ENCODE results near the gene DPYD. TPM values are rescaled to one million over a fixed set of nuclear protein-coding genes. Genes with fewer than 3 reads are reported as not detected.

DPYD gene
- total and polyA plus RNA-seq, 9 donors, result 17.2 to 45.9 (median 38.7) TPM

DNA sequence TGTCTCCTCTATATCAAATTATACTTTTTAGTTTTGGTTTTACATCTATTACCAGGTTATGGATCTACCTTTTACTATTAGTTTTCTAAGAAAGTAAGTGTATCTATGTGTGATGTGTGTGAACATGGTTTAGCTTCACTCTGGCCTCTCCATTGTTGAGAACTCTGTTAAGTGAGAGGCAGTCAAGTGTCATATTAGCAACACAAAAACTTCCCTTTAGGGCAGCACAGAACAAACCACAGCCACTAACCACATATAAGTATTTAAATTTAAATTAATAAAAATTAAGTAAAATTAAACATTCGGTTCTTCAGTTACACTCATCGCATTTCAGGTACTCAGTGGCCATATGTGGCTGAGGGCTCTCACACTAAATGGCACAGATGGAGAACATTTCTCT, 96.6 kb downstream of the DPYD start:
- no peaks in the 10 kb centered on the region for H3K4me1 ChIP-seq (ENCODE audit: insufficient read depth)
- intact Hi-C loops (cut with DNase I), result no loop called here
- DNase-seq, result no peak
- H3K27ac ChIP-seq, result no peak overlapping the region
- no peaks in the 10 kb centered on the region for H3K36me3 ChIP-seq
- no peaks in the 10 kb centered on the region for H3K27me3 ChIP-seq
- H3K4me3 ChIP-seq, result no peak overlapping the region
- 92 to 97% (median 94%) methylated on average over 2 of the region's 2 CpGs for WGBS, 3 donors
- no peak for TF ChIP-seq EP300 (IDR thresholded peaks at IDR 0.05)
- TF ChIP-seq POLR2A (IDR thresholded peaks at IDR 0.05), result no peak
- TF ChIP-seq, protein P1, sequence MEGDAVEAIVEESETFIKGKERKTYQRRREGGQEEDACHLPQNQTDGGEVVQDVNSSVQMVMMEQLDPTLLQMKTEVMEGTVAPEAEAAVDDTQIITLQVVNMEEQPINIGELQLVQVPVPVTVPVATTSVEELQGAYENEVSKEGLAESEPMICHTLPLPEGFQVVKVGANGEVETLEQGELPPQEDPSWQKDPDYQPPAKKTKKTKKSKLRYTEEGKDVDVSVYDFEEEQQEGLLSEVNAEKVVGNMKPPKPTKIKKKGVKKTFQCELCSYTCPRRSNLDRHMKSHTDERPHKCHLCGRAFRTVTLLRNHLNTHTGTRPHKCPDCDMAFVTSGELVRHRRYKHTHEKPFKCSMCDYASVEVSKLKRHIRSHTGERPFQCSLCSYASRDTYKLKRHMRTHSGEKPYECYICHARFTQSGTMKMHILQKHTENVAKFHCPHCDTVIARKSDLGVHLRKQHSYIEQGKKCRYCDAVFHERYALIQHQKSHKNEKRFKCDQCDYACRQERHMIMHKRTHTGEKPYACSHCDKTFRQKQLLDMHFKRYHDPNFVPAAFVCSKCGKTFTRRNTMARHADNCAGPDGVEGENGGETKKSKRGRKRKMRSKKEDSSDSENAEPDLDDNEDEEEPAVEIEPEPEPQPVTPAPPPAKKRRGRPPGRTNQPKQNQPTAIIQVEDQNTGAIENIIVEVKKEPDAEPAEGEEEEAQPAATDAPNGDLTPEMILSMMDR (IDR thresholded peaks at IDR 0.05), result no peak
- H3K9me3 ChIP-seq, result no peaks in the 10 kb centered on the region

DNA sequence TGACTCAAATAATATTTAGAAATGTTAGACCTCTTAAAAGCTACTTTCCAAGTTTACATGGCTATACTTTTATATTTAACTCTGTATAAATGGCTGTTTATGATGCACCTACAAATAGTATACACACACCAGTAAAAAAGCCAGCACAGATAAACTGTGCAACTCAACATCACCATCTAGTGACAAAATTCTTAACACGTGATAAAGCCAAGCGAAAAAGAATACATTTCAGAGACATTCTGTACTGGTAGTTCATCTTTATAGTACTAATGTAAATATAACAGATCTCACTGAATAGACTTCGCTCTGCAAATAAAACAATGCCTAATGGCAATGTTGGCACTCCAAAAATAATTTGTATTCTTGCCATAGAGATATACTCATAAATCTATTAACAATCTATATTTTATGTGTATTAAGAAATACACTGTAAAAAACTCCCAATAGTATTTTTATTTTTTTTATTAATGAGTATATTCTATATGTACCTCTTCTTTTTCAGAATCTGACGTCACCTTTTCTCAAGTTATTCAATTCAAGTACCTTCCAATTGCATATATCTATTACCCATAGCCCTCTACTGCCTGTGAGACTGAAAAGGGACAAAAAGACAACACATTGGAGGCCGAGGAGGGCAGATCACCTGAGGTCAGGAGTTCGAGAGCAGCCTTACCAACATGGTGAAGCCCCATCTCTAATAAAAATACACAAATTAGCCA, 100.2 kb downstream of the DPYD start:
- no peak overlapping the region for H3K27ac ChIP-seq
- intact Hi-C loops (cut with DNase I), result no loop called here
- H3K27me3 ChIP-seq, result no peaks in the 10 kb centered on the region
- DNase-seq, result no peak
- no peak overlapping the region for H3K4me3 ChIP-seq
- WGBS, 3 donors, result 63 to 70% (median 69%) methylated on average over 6 of the region's 6 CpGs
- no peaks in the 10 kb centered on the region for H3K4me1 ChIP-seq (ENCODE audit: insufficient read depth)
- H3K9me3 ChIP-seq, result no peaks in the 10 kb centered on the region
- H3K36me3 ChIP-seq, result no peaks in the 10 kb centered on the region
- TF ChIP-seq POLR2A (IDR thresholded peaks at IDR 0.05) (no peak), EP300 (IDR thresholded peaks at IDR 0.05) (no peak)
- TF ChIP-seq, protein P1 (IDR thresholded peaks at IDR 0.05), result no peak

DNA sequence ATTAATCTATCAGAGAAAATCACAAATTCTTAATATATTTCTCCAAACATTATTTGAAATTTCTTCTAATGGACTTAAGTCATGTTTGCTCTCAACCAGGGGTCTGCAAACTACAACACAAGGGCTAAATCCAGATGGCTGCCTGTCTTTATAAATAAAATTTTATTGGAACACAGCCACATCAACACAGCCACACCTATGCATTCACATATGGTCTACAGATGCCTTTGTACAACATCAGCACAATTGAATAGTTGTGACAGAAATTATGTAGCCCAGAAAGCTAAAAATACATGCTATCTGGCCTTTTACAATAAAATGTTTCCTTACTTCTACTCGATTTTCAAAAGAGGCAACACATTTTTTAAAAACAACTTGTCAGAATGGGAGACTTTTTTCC, 103.9 kb downstream of the DPYD start:
- 54 to 62% (median 61%) methylated on average over 1 of the region's 1 CpG for WGBS, 3 donors
- H3K36me3 ChIP-seq, result no peaks in the 10 kb centered on the region
- intact Hi-C loops (cut with DNase I), result no loop called here
- no peaks in the 10 kb centered on the region for H3K4me1 ChIP-seq (ENCODE audit: insufficient read depth)
- no peaks in the 10 kb centered on the region for H3K9me3 ChIP-seq
- DNase-seq, result no peak
- H3K4me3 ChIP-seq, result no peak overlapping the region
- no peak overlapping the region for H3K27ac ChIP-seq
- TF ChIP-seq POLR2A (IDR thresholded peaks at IDR 0.05) (no peak), EP300 (IDR thresholded peaks at IDR 0.05) (no peak)
- TF ChIP-seq, protein P1 (IDR thresholded peaks at IDR 0.05), result no peak
- no peaks in the 10 kb centered on the region for H3K27me3 ChIP-seq

DNA sequence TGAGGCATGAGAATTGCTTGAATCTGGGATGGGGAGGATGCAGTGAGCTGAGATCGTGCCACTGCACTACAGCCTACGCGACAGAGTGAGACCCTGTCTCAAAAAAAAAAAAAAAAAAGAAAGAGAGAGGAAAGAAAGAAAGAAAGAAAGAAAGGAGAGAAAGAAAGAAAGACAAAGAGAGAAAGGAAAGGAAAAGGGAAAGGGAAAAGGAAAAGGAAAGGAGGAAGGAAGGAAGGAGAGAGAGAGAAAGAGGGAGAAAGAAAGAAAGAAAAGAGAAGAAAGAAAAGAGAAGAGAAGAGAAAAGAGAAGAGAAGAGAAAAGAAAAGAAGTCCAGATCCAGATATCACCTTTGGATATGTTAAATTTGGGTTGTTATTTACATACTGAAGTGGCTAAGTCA, 106.0 kb downstream of the DPYD start:
- intact Hi-C loops (cut with DNase I), result no loop called here
- no peaks in the 10 kb centered on the region for H3K9me3 ChIP-seq
- no peaks in the 10 kb centered on the region for H3K36me3 ChIP-seq
- no peak for DNase-seq
- no peaks in the 10 kb centered on the region for H3K27me3 ChIP-seq
- no peak overlapping the region for H3K27ac ChIP-seq
- TF ChIP-seq POLR2A (IDR thresholded peaks at IDR 0.05), result no peak
- TF ChIP-seq, protein P1 (IDR thresholded peaks at IDR 0.05), result no peak
- no peak for TF ChIP-seq EP300 (IDR thresholded peaks at IDR 0.05)
- WGBS, 3 donors, result 93 to 96% (median 93%) methylated on average over 3 of the region's 3 CpGs
- no peak overlapping the region for H3K4me3 ChIP-seq
- H3K4me1 ChIP-seq (ENCODE audit: insufficient read depth), result no peaks in the 10 kb centered on the region

Data from ovary (tissue), 9 donors.